GM21367 (cell line): ENCODE results near the gene BBOF1.
"Not testable (repeated sequence)": the region's sequence is repeated elsewhere in the genome, so short reads cannot be mapped to it uniquely, and the experiment has no call there.

Experiments
- ATAC-seq: cut with Tn5 transposase; IDR thresholded peaks from one replicate; pipeline ENCODE4 v1.9.1; 2021; ENCODE audit not compliant: unreplicated experiment

BBOF1 gene

GRCh38 chr14:74018586-74019407, at the start of gene BBOF1, which contains the start of gene ENTPD5:
Gene BBOF1, plus strand, starts transcription at chr14:74019349. Its CDS starts 130 bp downstream, at chr14:74019479.
Gene ENTPD5, minus strand, starts transcription at chr14:74019288. Its CDS starts 31,186 bp downstream, at chr14:73988102.
- ATAC-seq, result peak; percentile 79

- no peak for ATAC-seq
Observed at GRCh38 chr14:73973497-73973896, 45.7 kb upstream of the BBOF1 start.

- ATAC-seq, result no peak
Observed at GRCh38 chr14:73976125-73976524, 43.0 kb upstream of the BBOF1 start.

- no peak for ATAC-seq
Observed at GRCh38 chr14:73977896-73978295, 41.3 kb upstream of the BBOF1 start.

GRCh38 chr14:73988065-73988464, 31.1 kb upstream of the BBOF1 start:
- ATAC-seq, result no peak

GRCh38 chr14:73988656-73989055, 30.5 kb upstream of the BBOF1 start:
- ATAC-seq, result not testable (repeated sequence)

GRCh38 chr14:73991092-73991491, 28.1 kb upstream of the BBOF1 start:
- ATAC-seq, result no peak

- ATAC-seq, result not testable (repeated sequence)
Observed at GRCh38 chr14:73994926-73995325, 24.2 kb upstream of the BBOF1 start.

GRCh38 chr14:73995977-73996378, 23.2 kb upstream of the BBOF1 start:
- ATAC-seq, result no peak

GRCh38 chr14:73996731-73997107, 22.4 kb upstream of the BBOF1 start:
- no peak for ATAC-seq

- ATAC-seq, result no peak
Observed at GRCh38 chr14:73997108-73997943, 21.8 kb upstream of the BBOF1 start.

GRCh38 chr14:73997944-73998447, 21.2 kb upstream of the BBOF1 start:
- ATAC-seq, result no peak

GRCh38 chr14:73998726-73999125, 20.4 kb upstream of the BBOF1 start:
- no peak for ATAC-seq

GRCh38 chr14:74005664-74006063, 13.5 kb upstream of the BBOF1 start:
- ATAC-seq, result not testable (repeated sequence)

GRCh38 chr14:74008843-74009499, 10.2 kb upstream of the BBOF1 start:
- no peak for ATAC-seq

- ATAC-seq, result no peak
Observed at GRCh38 chr14:74014299-74014698, 4.8 kb upstream of the BBOF1 start.

GRCh38 chr14:74015176-74015575, 4.0 kb upstream of the BBOF1 start:
- ATAC-seq, result no peak

- ATAC-seq, result no peak
Observed at GRCh38 chr14:74015963-74016362, 3.2 kb upstream of the BBOF1 start.

GRCh38 chr14:74018174-74018585, 969 bp upstream of the BBOF1 start:
- no peak for ATAC-seq

- no peak for ATAC-seq
Observed at GRCh38 chr14:74019408-74020137, 424 bp downstream of the BBOF1 start.
